Measurements from ENCODE around the gene CITED4. TPM values are rescaled to one million over a fixed set of nuclear protein-coding genes. Genes with fewer than 3 reads are reported as not detected.

CITED4 gene
- total and polyA plus RNA-seq, 3 donors from 2014 or later = 20.1 to 124 (median 79.0) TPM

DNA sequence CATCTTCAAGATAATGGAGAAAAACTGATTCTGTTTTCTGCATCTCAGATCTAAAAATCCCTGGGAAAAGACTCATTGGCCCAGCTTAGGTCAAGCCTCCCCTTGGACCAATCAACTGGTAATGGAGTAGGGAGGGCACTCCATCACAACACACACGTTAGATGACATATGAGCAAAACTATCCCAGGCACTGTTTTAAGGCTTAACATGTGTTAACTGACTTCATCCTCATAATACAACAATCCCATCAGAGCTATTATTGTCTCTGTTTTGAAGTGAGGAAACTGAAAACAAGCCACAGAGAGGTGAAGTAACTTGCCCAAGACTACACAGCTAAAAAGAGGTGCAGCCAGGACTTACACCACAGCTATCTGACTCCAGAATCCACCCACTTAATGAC lies 14.7 kb upstream of the CITED4 start:
- no peaks in the 10 kb centered on the region for H3K27me3 ChIP-seq
- H3K9me3 ChIP-seq = no peaks in the 10 kb centered on the region
- no peak overlapping the region for H3K27ac ChIP-seq
- intact Hi-C loops (cut with DNase I; ENCODE audit: low total_unique reads) = no loop called here
- no peaks in the 10 kb centered on the region for H3K36me3 ChIP-seq (ENCODE audit: low read depth, missing control alignments)
- H3K4me3 ChIP-seq = no peak overlapping the region
- no peaks in the 10 kb centered on the region for H3K4me1 ChIP-seq
- TF ChIP-seq POLR2A (IDR thresholded peaks at IDR 0.05) = no peak
- TF ChIP-seq, protein P1, sequence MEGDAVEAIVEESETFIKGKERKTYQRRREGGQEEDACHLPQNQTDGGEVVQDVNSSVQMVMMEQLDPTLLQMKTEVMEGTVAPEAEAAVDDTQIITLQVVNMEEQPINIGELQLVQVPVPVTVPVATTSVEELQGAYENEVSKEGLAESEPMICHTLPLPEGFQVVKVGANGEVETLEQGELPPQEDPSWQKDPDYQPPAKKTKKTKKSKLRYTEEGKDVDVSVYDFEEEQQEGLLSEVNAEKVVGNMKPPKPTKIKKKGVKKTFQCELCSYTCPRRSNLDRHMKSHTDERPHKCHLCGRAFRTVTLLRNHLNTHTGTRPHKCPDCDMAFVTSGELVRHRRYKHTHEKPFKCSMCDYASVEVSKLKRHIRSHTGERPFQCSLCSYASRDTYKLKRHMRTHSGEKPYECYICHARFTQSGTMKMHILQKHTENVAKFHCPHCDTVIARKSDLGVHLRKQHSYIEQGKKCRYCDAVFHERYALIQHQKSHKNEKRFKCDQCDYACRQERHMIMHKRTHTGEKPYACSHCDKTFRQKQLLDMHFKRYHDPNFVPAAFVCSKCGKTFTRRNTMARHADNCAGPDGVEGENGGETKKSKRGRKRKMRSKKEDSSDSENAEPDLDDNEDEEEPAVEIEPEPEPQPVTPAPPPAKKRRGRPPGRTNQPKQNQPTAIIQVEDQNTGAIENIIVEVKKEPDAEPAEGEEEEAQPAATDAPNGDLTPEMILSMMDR (IDR thresholded peaks at IDR 0.05) = no peak
- 82 to 100% methylated on average over 1 of the region's 1 CpG for WGBS, 2 donors
- DNase-seq = no peak

DNA sequence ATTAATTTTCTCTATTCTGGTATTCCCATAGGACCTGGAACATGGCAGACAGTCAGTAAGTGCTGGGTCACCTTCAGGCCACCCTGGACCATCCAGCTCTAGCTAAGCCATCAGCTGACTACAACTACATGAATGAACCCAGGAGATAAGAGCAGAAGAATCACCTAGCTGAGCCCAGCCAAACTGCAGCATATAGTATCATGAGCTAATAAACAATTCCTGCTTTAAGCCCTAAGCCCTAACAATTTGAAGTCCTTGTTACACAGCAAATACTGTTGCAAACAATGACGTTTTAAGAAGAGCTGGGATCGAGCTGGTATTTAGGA lies 14.2 kb upstream of the CITED4 start:
- 92 to 94% methylated on average over 2 of the region's 2 CpGs for WGBS, 2 donors
- TF ChIP-seq, protein P1 (IDR thresholded peaks at IDR 0.05) = no peak
- TF ChIP-seq POLR2A (IDR thresholded peaks at IDR 0.05) = no peak
- no peaks in the 10 kb centered on the region for H3K36me3 ChIP-seq (ENCODE audit: low read depth, missing control alignments)
- no peaks in the 10 kb centered on the region for H3K4me1 ChIP-seq
- intact Hi-C loops (cut with DNase I; ENCODE audit: low total_unique reads) = no loop called here
- no peak overlapping the region for H3K27ac ChIP-seq
- H3K27me3 ChIP-seq = no peaks in the 10 kb centered on the region
- no peaks in the 10 kb centered on the region for H3K9me3 ChIP-seq
- DNase-seq = no peak
- H3K4me3 ChIP-seq = no peak overlapping the region

DNA sequence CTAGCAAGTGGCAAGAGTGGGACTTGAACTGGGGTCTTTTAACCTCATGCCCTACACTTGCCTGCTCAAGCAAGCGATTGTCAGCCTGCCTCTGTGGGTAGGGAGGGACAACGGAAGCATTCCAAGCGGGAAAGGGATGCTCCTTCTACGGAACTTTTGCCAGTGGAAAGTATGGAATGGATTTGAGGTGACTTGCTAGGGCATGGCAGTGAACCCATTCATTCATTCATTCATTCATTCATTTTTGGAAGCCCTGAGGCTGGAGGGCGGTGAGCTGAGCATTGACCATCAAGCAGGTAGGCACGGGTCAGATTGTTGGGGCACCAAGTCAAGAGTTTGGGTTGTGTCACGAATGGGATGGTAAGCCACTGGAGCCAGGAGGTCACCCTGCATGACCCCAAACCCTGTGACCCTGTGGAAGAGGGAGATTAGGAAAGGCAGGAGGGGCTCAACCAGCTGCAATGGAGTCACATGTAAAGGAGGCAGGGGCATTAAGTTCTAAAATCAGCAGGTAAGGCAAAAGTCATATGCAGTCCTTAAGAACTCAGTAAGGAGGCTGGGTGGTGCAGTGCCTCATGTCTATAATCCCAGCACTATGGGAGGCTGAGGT lies 11.8 kb upstream of the CITED4 start:
- no peak overlapping the region for H3K27ac ChIP-seq
- DNase-seq = no peak
- H3K36me3 ChIP-seq (ENCODE audit: low read depth, missing control alignments) = no peaks in the 10 kb centered on the region
- no peak overlapping the region for H3K4me3 ChIP-seq
- WGBS, 2 donors = 92 to 96% methylated on average over 7 of the region's 7 CpGs
- intact Hi-C loops (cut with DNase I; ENCODE audit: low total_unique reads) = no loop called here
- no peaks in the 10 kb centered on the region for H3K9me3 ChIP-seq
- no peaks in the 10 kb centered on the region for H3K4me1 ChIP-seq
- no peak for TF ChIP-seq POLR2A (IDR thresholded peaks at IDR 0.05)
- TF ChIP-seq, protein P1 (IDR thresholded peaks at IDR 0.05) = no peak
- H3K27me3 ChIP-seq = no peaks in the 10 kb centered on the region

DNA sequence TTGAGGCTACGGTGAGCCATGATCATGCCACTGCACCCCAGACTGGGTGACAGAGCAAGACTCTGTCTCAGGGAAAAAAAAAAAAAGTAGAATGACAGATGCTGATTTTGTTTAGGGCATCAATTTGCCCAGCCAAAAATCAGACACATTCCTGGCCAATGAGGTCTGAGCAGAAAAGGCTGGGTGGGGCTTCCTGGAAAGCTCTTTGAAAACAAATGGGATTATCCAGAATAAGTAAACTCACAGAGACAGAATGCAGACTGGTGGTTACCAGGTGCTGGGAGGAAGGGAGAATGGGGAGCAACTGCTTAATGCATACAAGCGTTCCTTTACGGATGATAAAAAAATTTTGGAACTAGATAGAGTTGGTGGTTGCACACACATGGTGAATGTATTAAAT lies 10.1 kb upstream of the CITED4 start:
- intact Hi-C loops (cut with DNase I; ENCODE audit: low total_unique reads) = no loop called here
- H3K4me1 ChIP-seq = no peaks in the 10 kb centered on the region
- WGBS, 2 donors = 84 to 93% methylated on average over 3 of the region's 3 CpGs
- TF ChIP-seq POLR2A (IDR thresholded peaks at IDR 0.05) = no peak
- TF ChIP-seq, protein P1 (IDR thresholded peaks at IDR 0.05) = no peak
- H3K4me3 ChIP-seq = no peak overlapping the region
- H3K27ac ChIP-seq = no peak overlapping the region
- no peaks in the 10 kb centered on the region for H3K36me3 ChIP-seq (ENCODE audit: low read depth, missing control alignments)
- H3K9me3 ChIP-seq = no peaks in the 10 kb centered on the region
- DNase-seq = no peak
- no peaks in the 10 kb centered on the region for H3K27me3 ChIP-seq

DNA sequence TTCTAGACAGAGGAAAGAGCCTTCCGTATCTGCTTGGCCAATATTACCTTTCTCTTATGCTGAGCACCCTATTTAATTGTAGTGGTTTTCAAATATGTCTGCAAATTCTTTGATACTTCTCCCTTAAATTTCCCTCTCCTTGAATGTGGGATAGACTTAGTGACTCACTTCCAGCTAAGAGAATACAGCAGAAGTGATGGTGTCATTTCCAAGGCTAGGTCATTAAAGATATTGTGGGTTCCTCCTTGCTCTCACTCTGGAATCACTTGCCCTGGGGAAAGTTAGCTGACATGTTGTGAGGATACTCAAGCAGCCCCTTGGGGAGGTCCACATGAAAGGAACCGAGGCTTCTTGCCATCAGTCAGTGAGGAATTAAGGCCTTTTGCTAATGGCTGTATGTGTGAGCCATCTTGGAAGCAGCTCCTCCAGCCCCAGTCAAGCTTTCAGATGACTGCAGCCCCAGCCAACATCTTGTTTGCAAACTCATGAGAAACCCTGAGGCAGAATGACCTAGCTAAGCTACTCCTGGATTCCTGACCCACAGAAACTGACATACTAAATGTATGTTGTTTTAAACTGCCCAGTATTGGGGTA lies 8.1 kb upstream of the CITED4 start:
- TF ChIP-seq POLR2A (IDR thresholded peaks at IDR 0.05) = no peak
- TF ChIP-seq, protein P1 (IDR thresholded peaks at IDR 0.05) = no peak

More for the DNA sequence above, 8.1 kb upstream of the CITED4 start:
- no peak overlapping the region for H3K4me3 ChIP-seq
- H3K27ac ChIP-seq = no peak overlapping the region
- H3K27me3 ChIP-seq = no peaks in the 10 kb centered on the region
- no peaks in the 10 kb centered on the region for H3K9me3 ChIP-seq
- peaks cover 5% of the 10 kb centered on the region for H3K4me1 ChIP-seq
- intact Hi-C loops (cut with DNase I; ENCODE audit: low total_unique reads) = no loop called here
- H3K36me3 ChIP-seq (ENCODE audit: low read depth, missing control alignments) = no peaks in the 10 kb centered on the region
- 88 to 97% methylated on average over 2 of the region's 2 CpGs for WGBS, 2 donors
- DNase-seq = no peak

Measured in testis (tissue), 3 donors.